Suprapubic skin (tissue), 3 donors: ENCODE measurements around the gene GXYLT2.

Source experiments
- POLR2A ChIP-seq, 2 donors: fragments of 450-650 bp; IDR thresholded peaks; one replicate each; pipeline ENCODE4 v1.6.1; 2017; ENCODE audit warnings: antibody characterized with exemption in 2 of 2, mild to moderate bottlenecking in 2 of 2, moderate library complexity in 2 of 2
- TF ChIP-seq, protein P1 (sequence below), 2 donors: fragments of 200-600 bp in 1 of 2; fragments of 450-650 bp in 1 of 2; sonication (generic) in 1 of 2; IDR thresholded peaks; one replicate each; pipeline ENCODE4 v1.5.1; 2016 to 2019; ENCODE audit warnings: antibody characterized with exemption in 2 of 2, mild to moderate bottlenecking in 1 of 2, moderate library complexity in 1 of 2

DNA sequence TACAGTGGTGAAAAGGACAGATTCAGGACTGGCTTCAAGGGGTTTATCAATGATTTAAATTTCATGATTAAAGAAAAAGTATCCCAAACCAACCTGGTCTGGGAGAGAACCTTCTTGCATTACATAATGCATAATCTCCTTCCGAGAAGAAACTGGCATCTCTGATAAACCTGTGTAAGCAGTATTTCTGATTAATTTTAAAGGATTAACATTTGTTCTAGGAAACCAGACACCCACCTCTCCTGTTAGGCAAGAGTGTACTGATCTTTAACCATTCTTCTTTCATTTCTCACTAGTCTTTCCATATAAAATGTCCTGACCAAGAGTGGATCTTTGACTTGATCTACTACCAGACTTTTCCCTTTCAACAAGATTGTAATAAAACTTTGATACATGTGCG, 85.9 kb downstream of the GXYLT2 start:
- TF ChIP-seq, protein P1, sequence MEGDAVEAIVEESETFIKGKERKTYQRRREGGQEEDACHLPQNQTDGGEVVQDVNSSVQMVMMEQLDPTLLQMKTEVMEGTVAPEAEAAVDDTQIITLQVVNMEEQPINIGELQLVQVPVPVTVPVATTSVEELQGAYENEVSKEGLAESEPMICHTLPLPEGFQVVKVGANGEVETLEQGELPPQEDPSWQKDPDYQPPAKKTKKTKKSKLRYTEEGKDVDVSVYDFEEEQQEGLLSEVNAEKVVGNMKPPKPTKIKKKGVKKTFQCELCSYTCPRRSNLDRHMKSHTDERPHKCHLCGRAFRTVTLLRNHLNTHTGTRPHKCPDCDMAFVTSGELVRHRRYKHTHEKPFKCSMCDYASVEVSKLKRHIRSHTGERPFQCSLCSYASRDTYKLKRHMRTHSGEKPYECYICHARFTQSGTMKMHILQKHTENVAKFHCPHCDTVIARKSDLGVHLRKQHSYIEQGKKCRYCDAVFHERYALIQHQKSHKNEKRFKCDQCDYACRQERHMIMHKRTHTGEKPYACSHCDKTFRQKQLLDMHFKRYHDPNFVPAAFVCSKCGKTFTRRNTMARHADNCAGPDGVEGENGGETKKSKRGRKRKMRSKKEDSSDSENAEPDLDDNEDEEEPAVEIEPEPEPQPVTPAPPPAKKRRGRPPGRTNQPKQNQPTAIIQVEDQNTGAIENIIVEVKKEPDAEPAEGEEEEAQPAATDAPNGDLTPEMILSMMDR (IDR thresholded peaks at IDR 0.05), result no peak
- no peak for TF ChIP-seq POLR2A (IDR thresholded peaks at IDR 0.05)
